DND-41 (cell line): ENCODE measurements around the gene PPAN.

Experiments used
- CTCF ChIP-seq: IDR thresholded peaks from 2 replicates; pipeline ENCODE4 v1.5.1; 2012; ENCODE audit warnings: borderline replicate concordance, low read length, moderate library complexity, mild to moderate bottlenecking; ENCODE audit not compliant: poor library complexity, severe bottlenecking; ENCODE audit errors: extremely low read depth
- EZH2 ChIP-seq: IDR thresholded peaks from 3 replicates; pipeline ENCODE4 v1.6.1; 2012; ENCODE audit warnings: borderline replicate concordance, low read depth, mild to moderate bottlenecking, moderate library complexity, low read length, inconsistent platforms; ENCODE audit not compliant: severe bottlenecking

GRCh38 chr19:10106100-10106936 lies at the start of gene PPAN:
- TF ChIP-seq CTCF (no peak), EZH2 (no peak)
